ENCODE data around the gene DDX54. TPM values are rescaled to one million over a fixed set of nuclear protein-coding genes. Genes with fewer than 3 reads are reported as not detected.
A peak's percentile ranks its signal among the peaks of the same experiment; 100 is the strongest.

The DDX54 gene
- total RNA-seq, 1 donor: 40.2 TPM

DNA sequence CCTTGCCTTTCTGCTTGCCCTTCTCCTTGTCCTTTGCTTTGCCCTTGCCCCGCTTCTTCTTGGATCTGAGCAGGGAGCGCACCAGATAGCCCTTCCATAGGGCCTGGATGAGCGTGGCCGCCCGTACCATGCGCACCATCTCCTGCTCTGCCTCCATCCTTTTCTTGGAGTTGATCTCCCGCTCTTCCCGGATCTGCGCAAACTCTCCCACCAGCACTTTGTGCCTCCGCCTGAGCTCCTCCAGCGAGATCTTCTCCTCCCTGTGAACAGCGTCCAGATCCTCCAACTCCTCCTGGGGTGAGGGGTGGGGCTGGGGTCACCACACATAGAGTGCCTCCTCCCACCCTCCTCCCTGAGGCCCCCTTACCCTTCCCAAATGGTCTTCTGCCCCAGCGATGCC is 10.3 kb upstream of the DDX54 start:
- no peak overlapping the region for H3K4me3 ChIP-seq (ENCODE audit: insufficient read depth, low read length)
- H3K4me2 ChIP-seq (ENCODE audit: insufficient read depth, low read length): no peak overlapping the region
- H3K9me3 ChIP-seq (ENCODE audit: low read depth, low read length): no peaks in the 10 kb centered on the region
- H2AFZ ChIP-seq (ENCODE audit: low read length): no peak overlapping the region
- H3K4me1 ChIP-seq (ENCODE audit: insufficient read depth, low read length): peaks cover 25% of the 10 kb centered on the region
- no peaks in the 10 kb centered on the region for H3K79me2 ChIP-seq (ENCODE audit: insufficient read depth, low read length)
- H3K27me3 ChIP-seq (ENCODE audit: insufficient read depth, low read length): no peaks in the 10 kb centered on the region
- TF ChIP-seq, protein P1, sequence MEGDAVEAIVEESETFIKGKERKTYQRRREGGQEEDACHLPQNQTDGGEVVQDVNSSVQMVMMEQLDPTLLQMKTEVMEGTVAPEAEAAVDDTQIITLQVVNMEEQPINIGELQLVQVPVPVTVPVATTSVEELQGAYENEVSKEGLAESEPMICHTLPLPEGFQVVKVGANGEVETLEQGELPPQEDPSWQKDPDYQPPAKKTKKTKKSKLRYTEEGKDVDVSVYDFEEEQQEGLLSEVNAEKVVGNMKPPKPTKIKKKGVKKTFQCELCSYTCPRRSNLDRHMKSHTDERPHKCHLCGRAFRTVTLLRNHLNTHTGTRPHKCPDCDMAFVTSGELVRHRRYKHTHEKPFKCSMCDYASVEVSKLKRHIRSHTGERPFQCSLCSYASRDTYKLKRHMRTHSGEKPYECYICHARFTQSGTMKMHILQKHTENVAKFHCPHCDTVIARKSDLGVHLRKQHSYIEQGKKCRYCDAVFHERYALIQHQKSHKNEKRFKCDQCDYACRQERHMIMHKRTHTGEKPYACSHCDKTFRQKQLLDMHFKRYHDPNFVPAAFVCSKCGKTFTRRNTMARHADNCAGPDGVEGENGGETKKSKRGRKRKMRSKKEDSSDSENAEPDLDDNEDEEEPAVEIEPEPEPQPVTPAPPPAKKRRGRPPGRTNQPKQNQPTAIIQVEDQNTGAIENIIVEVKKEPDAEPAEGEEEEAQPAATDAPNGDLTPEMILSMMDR (IDR thresholded peaks at IDR 0.05; ENCODE audit: extremely low read depth, low read depth, low read length): no peak
- peak overlapping the region; percentile 89 for H3K27ac ChIP-seq (ENCODE audit: low read depth, low read length)
- no peak for DNase-seq (ENCODE audit: insufficient read length, low spot score, missing footprints)
- no peaks in the 10 kb centered on the region for H4K20me1 ChIP-seq (ENCODE audit: insufficient read depth, low read length)
- H3K36me3 ChIP-seq (ENCODE audit: insufficient read depth, low read length): peaks cover 7% of the 10 kb centered on the region

DNA sequence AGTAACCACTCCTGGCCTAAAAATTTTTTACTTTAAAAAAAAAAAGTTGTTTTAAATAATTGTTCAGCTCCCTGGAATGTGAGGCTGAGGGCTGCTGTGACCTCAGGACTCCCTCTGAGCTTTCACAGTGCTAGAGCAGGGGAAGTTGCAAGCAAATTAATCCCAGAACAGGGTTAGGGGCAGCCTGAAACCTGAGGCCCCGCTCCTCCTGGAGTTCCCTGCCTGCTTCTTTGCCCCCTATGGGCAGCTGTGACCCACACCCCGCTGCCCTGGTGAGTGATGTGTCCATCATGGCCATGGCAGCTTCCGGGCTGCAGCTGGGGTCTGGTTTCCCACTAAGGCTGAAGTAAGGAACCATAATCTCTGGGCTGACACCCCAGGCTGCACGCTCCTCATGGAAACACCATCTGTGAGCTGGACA is 9.7 kb upstream of the DDX54 start:
- Histone ChIP-seq H3K9me3 (ENCODE audit: low read depth, low read length) (no peaks in the 10 kb centered on the region), H2AFZ (ENCODE audit: low read length) (peak overlapping the region; percentile 49), H4K20me1 (ENCODE audit: insufficient read depth, low read length) (no peaks in the 10 kb centered on the region), H3K79me2 (ENCODE audit: insufficient read depth, low read length) (no peaks in the 10 kb centered on the region), H3K36me3 (ENCODE audit: insufficient read depth, low read length) (peaks cover 7% of the 10 kb centered on the region), H3K4me3 (ENCODE audit: insufficient read depth, low read length) (no peak overlapping the region), H3K4me1 (ENCODE audit: insufficient read depth, low read length) (peaks cover 25% of the 10 kb centered on the region), H3K27ac (ENCODE audit: low read depth, low read length) (peak overlapping the region; percentile 89), H3K4me2 (ENCODE audit: insufficient read depth, low read length) (peak overlapping the region; percentile 62), H3K27me3 (ENCODE audit: insufficient read depth, low read length) (no peaks in the 10 kb centered on the region)
- peak; percentile 94 for DNase-seq (ENCODE audit: insufficient read length, low spot score, missing footprints)
- TF ChIP-seq, protein P1 (IDR thresholded peaks at IDR 0.05; ENCODE audit: extremely low read depth, low read depth, low read length): no peak

DNA sequence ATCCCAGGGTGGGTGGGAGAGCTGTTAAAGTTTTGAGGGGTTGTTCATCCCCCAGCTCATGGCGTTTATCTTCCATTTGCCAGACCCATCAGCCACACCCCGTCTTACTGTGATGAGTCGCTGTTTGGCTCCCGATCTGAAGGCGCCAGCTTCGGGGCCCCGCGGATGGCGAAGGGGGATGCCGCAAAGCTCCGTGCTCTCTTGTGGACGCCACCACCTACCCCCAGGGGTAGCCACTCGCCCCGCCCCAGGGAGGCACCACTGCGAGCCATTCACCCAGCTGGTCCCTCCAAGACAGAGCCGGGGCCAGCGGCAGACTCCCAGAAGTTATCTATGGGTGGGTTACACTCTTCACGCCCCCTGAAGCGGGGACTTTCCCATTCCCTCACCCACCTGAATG is 5.9 kb upstream of the DDX54 start:
- peaks cover 4% of the 10 kb centered on the region for H4K20me1 ChIP-seq (ENCODE audit: insufficient read depth, low read length)
- DNase-seq (ENCODE audit: insufficient read length, low spot score, missing footprints): no peak
- TF ChIP-seq, protein P1 (IDR thresholded peaks at IDR 0.05; ENCODE audit: extremely low read depth, low read depth, low read length): no peak

DNA sequence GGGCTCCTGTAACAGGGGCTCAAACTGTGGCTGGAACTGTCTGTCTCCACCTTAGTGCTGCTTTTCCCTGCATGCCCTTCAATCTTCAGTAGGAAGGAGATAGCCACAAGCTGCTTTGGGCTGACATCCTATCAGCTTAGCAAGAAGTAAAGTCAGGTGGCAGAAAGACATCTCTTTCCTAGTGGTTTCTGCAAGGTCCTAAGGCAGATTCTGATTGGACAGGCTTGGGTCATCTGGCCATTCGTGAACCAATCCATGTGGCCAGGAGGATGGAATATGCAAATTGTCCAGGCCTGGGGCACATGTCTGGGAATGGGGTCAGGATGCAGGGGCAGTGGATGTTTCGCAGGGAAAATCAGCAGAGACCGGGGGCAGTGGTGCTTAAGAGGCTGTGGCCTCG is 5.5 kb upstream of the DDX54 start:
- Histone ChIP-seq H3K27ac (ENCODE audit: low read depth, low read length) (no peak overlapping the region), H3K4me2 (ENCODE audit: insufficient read depth, low read length) (no peak overlapping the region), H3K4me1 (ENCODE audit: insufficient read depth, low read length) (peaks cover 29% of the 10 kb centered on the region), H3K4me3 (ENCODE audit: insufficient read depth, low read length) (no peak overlapping the region), H3K27me3 (ENCODE audit: insufficient read depth, low read length) (no peaks in the 10 kb centered on the region), H3K79me2 (ENCODE audit: insufficient read depth, low read length) (peaks cover 17% of the 10 kb centered on the region), H3K36me3 (ENCODE audit: insufficient read depth, low read length) (peaks cover 16% of the 10 kb centered on the region), H3K9me3 (ENCODE audit: low read depth, low read length) (no peaks in the 10 kb centered on the region), H4K20me1 (ENCODE audit: insufficient read depth, low read length) (peaks cover 4% of the 10 kb centered on the region), H2AFZ (ENCODE audit: low read length) (no peak overlapping the region)
- TF ChIP-seq, protein P1 (IDR thresholded peaks at IDR 0.05; ENCODE audit: extremely low read depth, low read depth, low read length): no peak
- peak; percentile 81 for DNase-seq (ENCODE audit: insufficient read length, low spot score, missing footprints)

More for the DNA sequence above, 5.9 kb upstream of the DDX54 start:
- Histone ChIP-seq H3K4me2 (ENCODE audit: insufficient read depth, low read length) (no peak overlapping the region), H3K36me3 (ENCODE audit: insufficient read depth, low read length) (peaks cover 16% of the 10 kb centered on the region), H3K79me2 (ENCODE audit: insufficient read depth, low read length) (peaks cover 13% of the 10 kb centered on the region), H2AFZ (ENCODE audit: low read length) (no peak overlapping the region), H3K4me3 (ENCODE audit: insufficient read depth, low read length) (no peak overlapping the region), H3K9me3 (ENCODE audit: low read depth, low read length) (no peaks in the 10 kb centered on the region), H3K27ac (ENCODE audit: low read depth, low read length) (no peak overlapping the region), H3K27me3 (ENCODE audit: insufficient read depth, low read length) (no peaks in the 10 kb centered on the region), H3K4me1 (ENCODE audit: insufficient read depth, low read length) (peaks cover 26% of the 10 kb centered on the region)

All from osteoblast (primary cell).